Measurements from ENCODE around the gene LTB4R. TPM values are rescaled to one million over a fixed set of nuclear protein-coding genes. Genes with fewer than 3 reads are reported as not detected.

LTB4R gene
- total RNA-seq, 2 experiments from 2014 or later, result 11.6 to 11.7 TPM

DNA sequence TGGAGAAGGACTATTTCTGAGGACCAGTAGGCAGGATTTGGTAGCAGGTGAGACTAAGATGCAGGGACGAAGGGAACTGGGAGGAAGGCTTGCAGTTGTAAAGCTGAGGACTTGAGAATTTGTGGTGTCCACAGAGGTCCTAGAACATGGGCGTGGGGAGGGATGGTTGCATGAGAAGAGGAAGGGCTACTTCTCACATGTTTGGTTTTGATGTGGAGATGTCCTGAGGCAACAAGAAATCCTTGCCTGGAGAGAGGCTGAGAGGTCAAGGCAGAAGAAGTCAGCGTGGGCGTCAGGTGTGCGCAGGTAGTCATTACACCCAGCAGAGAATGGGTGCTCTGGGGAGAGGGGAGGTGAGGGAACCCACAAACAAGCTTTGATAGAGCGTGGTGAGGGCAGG, 34.2 kb upstream of the LTB4R start:
- Mint-ChIP-seq H3K9me3 (peaks cover 3% of the 10 kb centered on the region), H3K4me1 (ENCODE audit: low read depth) (peaks cover 67% of the 10 kb centered on the region), H3K4me3 (no peak overlapping the region), H3K27me3 (no peaks in the 10 kb centered on the region), H3K27ac (peak overlapping the region; percentile 13), H3K36me3 (ENCODE audit: low read depth) (peaks cover 15% of the 10 kb centered on the region)
- no peak for DNase-seq
- intact Hi-C loops (cut with micrococcal nuclease), result no loop called here
- TF ChIP-seq, protein P1, sequence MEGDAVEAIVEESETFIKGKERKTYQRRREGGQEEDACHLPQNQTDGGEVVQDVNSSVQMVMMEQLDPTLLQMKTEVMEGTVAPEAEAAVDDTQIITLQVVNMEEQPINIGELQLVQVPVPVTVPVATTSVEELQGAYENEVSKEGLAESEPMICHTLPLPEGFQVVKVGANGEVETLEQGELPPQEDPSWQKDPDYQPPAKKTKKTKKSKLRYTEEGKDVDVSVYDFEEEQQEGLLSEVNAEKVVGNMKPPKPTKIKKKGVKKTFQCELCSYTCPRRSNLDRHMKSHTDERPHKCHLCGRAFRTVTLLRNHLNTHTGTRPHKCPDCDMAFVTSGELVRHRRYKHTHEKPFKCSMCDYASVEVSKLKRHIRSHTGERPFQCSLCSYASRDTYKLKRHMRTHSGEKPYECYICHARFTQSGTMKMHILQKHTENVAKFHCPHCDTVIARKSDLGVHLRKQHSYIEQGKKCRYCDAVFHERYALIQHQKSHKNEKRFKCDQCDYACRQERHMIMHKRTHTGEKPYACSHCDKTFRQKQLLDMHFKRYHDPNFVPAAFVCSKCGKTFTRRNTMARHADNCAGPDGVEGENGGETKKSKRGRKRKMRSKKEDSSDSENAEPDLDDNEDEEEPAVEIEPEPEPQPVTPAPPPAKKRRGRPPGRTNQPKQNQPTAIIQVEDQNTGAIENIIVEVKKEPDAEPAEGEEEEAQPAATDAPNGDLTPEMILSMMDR (IDR thresholded peaks at IDR 0.05), result no peak
- no peak for ATAC-seq
- ChIA-PET CTCF (interaction anchor here (1.6 to 8.1 kb wide), 6 partner anchors 14 to 63 kb away, joined by 5 to 85 read pairs (median 39); partner anchors contain the start of genes CHMP4A, CIDEB, DHRS1 and LTB4R), POLR2A (interaction anchor here (0.5 to 2.2 kb wide), 3 partner anchors 8 to 1282 kb away, joined by 3 to 9 read pairs (median 5); no protein-coding TSS in a partner anchor)

DNA sequence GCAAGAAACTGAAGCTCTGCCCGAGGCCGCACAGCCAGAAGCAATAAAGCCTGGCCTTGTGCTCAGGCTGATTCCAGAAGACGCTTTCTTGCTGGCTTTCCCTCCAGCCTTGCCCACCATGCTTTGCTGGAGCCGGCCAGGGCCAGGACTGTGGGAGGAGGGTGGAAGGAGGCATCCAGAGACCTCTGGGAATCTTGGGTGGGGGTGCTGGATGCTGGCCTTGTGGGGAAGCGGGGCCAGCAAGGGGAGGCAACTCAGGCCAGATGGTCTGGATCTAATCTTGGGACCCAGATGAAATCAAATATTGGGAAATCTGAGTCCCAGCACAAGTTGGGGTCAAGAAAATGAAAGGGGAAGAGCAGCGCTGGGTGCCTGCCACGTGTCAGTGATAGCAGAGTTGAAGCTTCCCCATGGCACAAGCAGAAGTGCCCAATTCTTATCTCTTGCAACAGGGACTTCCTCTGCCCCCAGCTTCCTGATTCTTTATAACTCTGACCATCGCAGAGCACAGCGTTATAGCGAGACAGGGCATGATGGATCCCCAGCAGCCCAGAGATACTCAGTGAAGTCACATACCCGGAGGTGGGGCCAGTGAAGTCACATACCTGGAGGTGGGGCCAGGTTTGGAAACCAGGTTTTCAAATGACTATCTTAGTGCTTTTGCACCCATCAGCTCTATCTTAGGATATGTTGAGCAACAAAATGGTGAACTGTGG, 33.5 kb upstream of the LTB4R start:
- Mint-ChIP-seq H3K9me3 (peaks cover 3% of the 10 kb centered on the region), H3K36me3 (ENCODE audit: low read depth) (peaks cover 9% of the 10 kb centered on the region), H3K4me3 (no peak overlapping the region), H3K4me1 (ENCODE audit: low read depth) (peaks cover 60% of the 10 kb centered on the region), H3K27me3 (no peaks in the 10 kb centered on the region), H3K27ac (peak overlapping the region; percentile 77)
- DNase-seq (peak; percentile 49), ATAC-seq (no peak)
- ChIA-PET POLR2A (interaction anchor here (0.5 to 3.3 kb wide), 5 partner anchors 8 to 1283 kb away, joined by 3 to 14 read pairs (median 5); partner anchors contain the start of genes DHRS1 and NOP9), CTCF (interaction anchor here (0.9 to 8.1 kb wide), 8 partner anchors 13 to 64 kb away, joined by 3 to 85 read pairs (median 22); partner anchors contain the start of genes CHMP4A, CIDEB, DHRS1 and LTB4R)
- intact Hi-C loops (cut with micrococcal nuclease), result no loop called here
- TF ChIP-seq, protein P1 (IDR thresholded peaks at IDR 0.05), result no peak

DNA sequence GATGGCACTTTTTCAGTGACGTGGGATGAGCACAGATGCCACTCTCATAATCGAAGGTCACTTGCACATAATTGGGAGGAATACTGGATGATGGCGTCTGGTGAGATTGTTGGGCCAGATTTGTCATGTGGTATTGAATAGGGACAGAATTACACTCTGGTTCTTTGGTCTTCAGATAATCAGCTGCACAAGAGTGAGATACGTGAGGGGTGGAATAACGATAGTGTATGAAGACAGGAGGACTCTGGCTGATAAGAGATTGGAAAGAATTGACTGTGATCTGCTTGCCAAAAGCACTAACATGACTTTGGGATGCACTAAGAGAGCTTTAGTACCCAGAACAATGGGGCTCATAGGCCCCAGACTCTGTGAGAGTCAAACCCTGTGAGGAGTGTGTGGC, 32.9 kb upstream of the LTB4R start:
- DNase-seq (no peak), ATAC-seq (no peak)
- Mint-ChIP-seq H3K36me3 (ENCODE audit: low read depth) (peaks cover 7% of the 10 kb centered on the region), H3K4me3 (no peak overlapping the region), H3K27me3 (no peaks in the 10 kb centered on the region), H3K9me3 (peaks cover 3% of the 10 kb centered on the region), H3K4me1 (ENCODE audit: low read depth) (peaks cover 54% of the 10 kb centered on the region), H3K27ac (peak overlapping the region; percentile 77)
- POLR2A ChIA-PET, result interaction anchor here (1.8 to 3.3 kb wide), 3 partner anchors 12 to 34 kb away, joined by 5 to 14 read pairs (median 9); partner anchors contain the start of genes DHRS1 and NOP9
- TF ChIP-seq, protein P1 (IDR thresholded peaks at IDR 0.05), result no peak
- CTCF ChIA-PET, result interaction anchor here (0.9 to 8.1 kb wide), 9 partner anchors 13 to 153 kb away, joined by 3 to 85 read pairs (median 12); partner anchors contain the start of genes CHMP4A, CIDEB, DHRS1 and KHNYN
- intact Hi-C loops (cut with micrococcal nuclease), result no loop called here

DNA sequence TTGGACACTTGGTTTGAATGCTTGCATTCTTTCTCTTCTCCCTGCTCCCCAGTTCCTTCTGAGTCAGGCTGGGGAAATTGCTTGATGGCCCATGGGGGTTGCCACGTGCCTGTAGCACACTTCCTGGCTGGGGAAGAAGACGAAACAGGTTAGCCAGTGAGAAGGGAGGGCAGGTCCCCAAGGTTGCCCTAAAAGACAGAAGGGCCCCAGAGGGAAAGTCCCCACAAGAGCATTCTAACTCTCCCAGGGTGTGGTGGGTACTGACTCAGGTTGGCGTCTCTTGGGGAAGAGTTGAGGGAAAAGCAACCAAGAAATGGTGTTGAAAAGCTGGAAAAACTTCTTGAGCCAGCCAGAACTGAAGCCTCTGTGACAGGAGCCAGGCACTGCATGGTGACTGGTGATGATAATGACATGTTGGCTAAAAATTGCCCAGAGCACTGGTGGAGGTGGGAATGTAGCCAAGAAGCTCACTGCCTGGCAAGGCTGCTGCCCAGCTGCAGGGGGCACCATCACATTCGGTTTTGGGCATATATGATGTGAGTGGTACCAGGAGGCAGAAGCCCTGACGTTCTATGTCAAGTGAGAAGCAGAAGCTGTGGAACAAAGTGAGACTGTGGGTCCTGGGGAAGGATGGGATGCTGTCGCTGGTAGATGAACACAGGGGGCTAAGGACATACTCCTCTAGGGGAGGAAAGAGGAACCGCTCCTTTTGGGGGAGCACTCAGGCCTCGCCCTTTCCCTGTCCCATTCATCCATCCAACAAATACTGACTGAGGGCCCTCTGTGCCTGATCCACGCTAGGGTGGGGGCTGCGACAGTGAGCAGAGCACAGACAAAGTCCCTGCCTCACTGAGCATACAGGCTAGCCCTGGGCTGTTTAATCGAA, 31.8 kb upstream of the LTB4R start:
- POLR2A ChIA-PET, result interaction anchor here (1.0 to 3.3 kb wide), 6 partner anchors 9 to 67 kb away, joined by 3 to 14 read pairs (median 4); partner anchors contain the start of genes CHMP4A, DHRS1 and NOP9
- no peaks in the 10 kb centered on the region for H3K27me3 Mint-ChIP-seq
- intact Hi-C loops (cut with micrococcal nuclease), result no loop called here
- CTCF ChIA-PET, result interaction anchor here (1.1 to 8.1 kb wide), 11 partner anchors 9 to 151 kb away, joined by 3 to 85 read pairs (median 9); partner anchors contain the start of genes CIDEB, DHRS1, IRF9 and KHNYN
- H3K36me3 Mint-ChIP-seq (ENCODE audit: low read depth), result peaks cover 7% of the 10 kb centered on the region
- DNase-seq (peak; percentile 76), ATAC-seq (peak; percentile 88)
- H3K4me1 Mint-ChIP-seq (ENCODE audit: low read depth), result peaks cover 44% of the 10 kb centered on the region
- peak overlapping the region; percentile 77 for H3K27ac Mint-ChIP-seq
- H3K4me3 Mint-ChIP-seq, result no peak overlapping the region
- TF ChIP-seq, protein P1 (IDR thresholded peaks at IDR 0.05), result peak; percentile 53
- peaks cover 3% of the 10 kb centered on the region for H3K9me3 Mint-ChIP-seq

Data from activated CD8-positive, alpha-beta T cell treated with anti-CD3 and anti-CD28 coated beads for 36 hours (primary cell).